Heart left ventricle (tissue), 16 donors: ENCODE results near the gene BNC2. TPM values are rescaled to one million over a fixed set of nuclear protein-coding genes. Genes with fewer than 3 reads are reported as not detected.

ENCODE experiments used
- ATAC-seq, 4 donors: fragments of 200-7000 bp; cut with Tn5 transposase; one replicate each; pipeline ENCODE4 v1.9.1; 2020 to 2022; ENCODE audit warnings: moderate library complexity in 4 of 4, mild to moderate bottlenecking in 3 of 4, moderate number of reproducible peaks in 1 of 4
- DNase-seq, 5 donors: peaks; one replicate each; pipeline ENCODE4 v3.0.0-alpha.2; 2020
- H3K27ac ChIP-seq, 12 donors: fragments of 200-600 bp; sonication (generic) in 4 of 12; one replicate each; pipeline versions ENCODE4 v1.5.0 to v1.8.0; 2016 to 2022; ENCODE audit warnings: mild to moderate bottlenecking in 2 of 12
- H3K27me3 ChIP-seq, 9 donors: fragments of 200-600 bp; sonication (generic) in 2 of 9; one replicate each; pipeline versions ENCODE4 v1.5.1 to v1.8.0; 2016 to 2022; ENCODE audit warnings: mild to moderate bottlenecking in 3 of 9
- H3K36me3 ChIP-seq, 9 donors: fragments of 200-600 bp; sonication (generic) in 2 of 9; one replicate each; pipeline versions ENCODE4 v1.5.0 to v1.8.0; 2018 to 2022; ENCODE audit warnings: mild to moderate bottlenecking in 2 of 9
- H3K4me1 ChIP-seq, 12 donors: fragments of 200-600 bp; sonication (generic) in 4 of 12; one replicate each; pipeline versions ENCODE4 v1.5.0 to v1.8.0; 2016 to 2022; ENCODE audit warnings: mild to moderate bottlenecking in 3 of 12
- H3K4me3 ChIP-seq, 12 donors: fragments of 200-600 bp; sonication (generic) in 4 of 12; one replicate each; pipeline versions ENCODE4 v1.5.0 to v1.8.0; 2017 to 2022; ENCODE audit warnings: mild to moderate bottlenecking in 9 of 12, moderate library complexity in 4 of 12
- H3K9me3 ChIP-seq, 12 donors: fragments of 200-600 bp; sonication (generic) in 4 of 12; one replicate each; pipeline versions ENCODE4 v1.5.0 to v1.8.0; 2016 to 2022; ENCODE audit warnings: mild to moderate bottlenecking in 1 of 12
- CTCF ChIP-seq, 12 donors: fragments of 200-600 bp; sonication (generic) in 4 of 12; IDR thresholded peaks; one replicate each; pipeline versions ENCODE4 v1.5.0 to v1.8.0; 2018 to 2022; ENCODE audit warnings: antibody characterized with exemption in 12 of 12, mild to moderate bottlenecking in 5 of 12
- POLR2A ChIP-seq, 2 donors: fragments of 450-650 bp; IDR thresholded peaks; one replicate each; pipeline ENCODE4 v1.6.1; 2017; ENCODE audit warnings: antibody characterized with exemption in 2 of 2, mild to moderate bottlenecking in 2 of 2, moderate library complexity in 2 of 2
- WGBS, 4 donors: extraction: QIAGEN DNeasy Blood & Tissue Kit in 2 of 4; methylation state at CpG; one replicate each; pipeline versions ENCODE4 v1.1.5 to v1.1.7; 2013 to 2018; 5-methylcytosine and 5-hydroxymethylcytosine counted together
- intact Hi-C, 10 donors: fragments of 100-400 bp; cut with DNase I; formaldehyde crosslinking; loops; one replicate each; pipeline versions ENCODE4 v1.11.1 to v1.14.2; 2022
- polyA plus RNA-seq, 2 donors: library from polyadenylated mRNA; stranded (reverse); fragments of 200-250 nt; gene quantifications; one replicate each; pipeline ENCODE4 v1.2.3, GENCODE V29; 2013
- total RNA-seq, 9 donors: library from RNA; depleted of rRNA in 2 of 9; stranded (reverse); fragments of >200 nt in 2 of 9; fragmentation: NEBNext Ultra II Directional in 3 of 9; extraction: Animal tissue kit (Norgen Biotek cat#: 25700) in 3 of 9; gene quantifications; one replicate each; pipeline versions ENCODE4 v1.1.0 to v1.2.4, GENCODE V29; 2016 to 2023
- donor health status: ischemic (EF 13 %, LVEDD 7.1; RV severe dilation, severe dysfunction).
- donor health status: healthy with polysubstance abuse.
- donor health status: DM: no; HTN: yes; CAD: no.
- donor health status: DM: no; HTN: no; CAD: no.
- donor health status: ischemic (EF 25% LVEDD 6.9; RV normal size, moderate dysfunction).
- donor health status: ischemic (EF 25% LVEDD 5.7; RV mildly dilated, moderate dysfunction).
- donor health status: healthy.
- donor health status: DM: yes; HTN: yes; CAD: no.
- donor health status: ischemic (EF 35%, LVEDD 5.7; RV mildly dilated, moderate dysfunction).
- donor health status: nonischemic (EF 11% LVEDD 7.7; RV severe dilation, severe dysfunction).
- donor health status: DM: yes; HTN: yes; CAD: no.
- donor health status: PGD.
- donor health status: ischemic (EF 29% LVEDD 5.4; RV normal size, mild dysfunction).
- donor health status: nonischemic (EF 23%, LVEDD 6.1; RV moderate dilation, normal function).

The BNC2 gene
- total and polyA plus RNA-seq, 11 donors = 0.38 to 27.1 (median 3.8) TPM

DNA sequence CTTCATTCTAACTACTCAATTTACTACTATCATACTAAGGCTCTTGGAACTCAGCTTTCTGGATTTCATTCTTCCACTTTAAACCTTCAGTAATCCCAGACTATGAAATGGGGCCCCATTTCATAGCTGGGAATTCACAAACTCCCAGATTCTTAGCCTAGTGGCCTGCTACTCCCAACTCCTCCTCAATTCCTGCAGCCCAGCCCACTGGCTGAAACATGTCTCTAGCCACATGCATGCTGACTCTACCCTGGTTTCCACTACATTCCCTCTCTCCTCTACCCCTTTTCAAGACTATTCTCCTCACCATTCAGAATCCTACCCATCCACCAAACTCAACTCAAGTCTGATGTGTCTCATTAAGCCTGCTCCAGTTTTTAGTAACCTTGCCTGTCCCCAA, 370.6 kb downstream of the BNC2 start:
- Histone ChIP-seq H3K27ac (no peak overlapping the region), H3K36me3 (no peaks in the 10 kb centered on the region), H3K27me3 (no peaks in the 10 kb centered on the region), H3K4me3 (no peak overlapping the region), H3K4me1 (no peaks in the 10 kb centered on the region), H3K9me3 (no peaks in the 10 kb centered on the region)
- TF ChIP-seq POLR2A (IDR thresholded peaks at IDR 0.05) (no peak), CTCF (IDR thresholded peaks at IDR 0.05) (no peak)
- ATAC-seq (no peak), DNase-seq (no peak)
- intact Hi-C loops = loop anchor here in 1 of 10 donors (10.0 kb wide), 1 partner anchor 55 kb away; no protein-coding TSS in a partner anchor

- intact Hi-C loops = loop anchor here in 2 of 10 donors (2.0 to 10.0 kb wide), 2 partner anchors 24 to 58 kb away; no protein-coding TSS in a partner anchor
- DNase-seq = no peak
Observed at GRCh38 chr9:16496908-16497307, 373.6 kb downstream of the BNC2 start.

DNA sequence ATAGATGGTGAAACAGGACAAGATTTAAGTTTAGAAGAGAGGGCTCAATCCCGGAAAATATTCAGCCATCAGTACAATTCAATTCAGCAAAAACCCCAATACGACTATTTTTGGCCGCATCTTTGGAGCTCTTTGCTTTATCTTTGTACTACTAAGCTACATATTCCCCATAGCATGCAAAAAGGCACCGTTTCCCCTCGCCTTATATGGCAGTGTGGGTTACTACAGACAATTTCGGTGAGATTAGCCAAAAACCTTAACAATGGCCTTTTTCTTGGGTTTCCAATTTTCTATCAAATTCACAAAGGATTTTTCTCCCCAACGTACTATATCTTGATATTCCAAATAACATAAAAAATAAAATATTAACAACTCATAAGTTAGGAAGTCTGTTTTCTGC, 382.6 kb downstream of the BNC2 start:
- no peaks in the 10 kb centered on the region for H3K27me3 ChIP-seq
- H3K27ac ChIP-seq = peak overlapping the region in 1 of 12 donors; percentile 39
- DNase-seq (no peak), ATAC-seq (no peak)
- no peaks in the 10 kb centered on the region for H3K36me3 ChIP-seq
- WGBS, 4 donors = 60 to 75% (median 66%) methylated on average over 7 of the region's 7 CpGs
- TF ChIP-seq CTCF (IDR thresholded peaks at IDR 0.05) (no peak), POLR2A (IDR thresholded peaks at IDR 0.05) (no peak)
- no peaks in the 10 kb centered on the region for H3K9me3 ChIP-seq
- intact Hi-C loops = no loop called here
- H3K4me1 ChIP-seq = no peaks in the 10 kb centered on the region
- no peak overlapping the region for H3K4me3 ChIP-seq

More at GRCh38 chr9:16496908-16497307, 373.6 kb downstream of the BNC2 start:
- Histone ChIP-seq H3K4me1 (no peaks in the 10 kb centered on the region), H3K27me3 (no peaks in the 10 kb centered on the region), H3K27ac (no peak overlapping the region), H3K9me3 (no peaks in the 10 kb centered on the region), H3K36me3 (no peaks in the 10 kb centered on the region), H3K4me3 (no peak overlapping the region)
- TF ChIP-seq CTCF (IDR thresholded peaks at IDR 0.05) (no peak), POLR2A (IDR thresholded peaks at IDR 0.05) (no peak)
- WGBS, 4 donors = 91 to 97% (median 93%) methylated on average over 2 of the region's 2 CpGs
- no peak for ATAC-seq

DNA sequence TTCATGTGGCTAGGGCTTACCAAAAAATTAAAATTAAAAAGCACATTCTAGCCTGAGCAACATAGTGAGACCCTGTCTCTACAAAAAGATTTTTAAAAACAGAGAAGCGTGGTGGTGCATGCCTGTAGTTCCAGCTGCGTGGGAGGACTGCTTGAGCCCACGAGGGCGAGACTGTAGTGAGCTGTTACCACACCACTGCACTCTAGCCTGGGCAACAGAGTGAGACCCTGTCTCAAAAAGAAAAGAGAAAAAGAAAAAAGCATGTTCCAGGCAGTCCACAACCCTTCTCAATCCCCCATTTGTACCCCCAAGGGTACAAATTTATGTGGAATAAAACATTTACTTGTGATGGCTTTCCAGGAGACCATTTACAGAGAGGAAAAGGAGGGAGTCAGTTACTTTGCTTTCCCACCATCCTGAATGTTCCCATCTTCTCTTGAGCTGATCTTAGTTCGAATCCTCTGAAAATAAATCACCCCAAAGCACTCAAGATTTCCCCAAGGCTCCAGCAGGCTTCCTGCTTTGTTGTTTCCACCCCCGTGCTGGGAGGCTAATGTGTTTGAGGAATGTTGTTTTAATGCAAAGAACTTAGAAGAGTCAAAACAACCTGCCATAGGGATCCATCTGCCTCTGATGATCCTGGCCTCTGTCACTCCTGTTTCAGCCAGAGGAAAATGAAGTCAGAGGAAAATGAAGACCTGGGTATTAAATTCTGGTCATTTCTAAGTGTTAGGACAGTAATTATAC, 384.7 kb downstream of the BNC2 start:
- Histone ChIP-seq H3K36me3 (no peaks in the 10 kb centered on the region), H3K4me3 (no peak overlapping the region), H3K9me3 (no peaks in the 10 kb centered on the region), H3K4me1 (no peaks in the 10 kb centered on the region), H3K27me3 (no peaks in the 10 kb centered on the region), H3K27ac (peak overlapping the region in 1 of 12 donors; percentile 60)
- TF ChIP-seq POLR2A (IDR thresholded peaks at IDR 0.05) = no peak
- TF ChIP-seq CTCF (IDR thresholded peaks at IDR 0.05) = no peak
- ATAC-seq (no peak), DNase-seq (no peak)
- WGBS, 4 donors = 73 to 77% (median 76%) methylated on average over 6 of the region's 6 CpGs
- intact Hi-C loops = no loop called here
